ENCODE measurements around the gene POLL.
"Not testable (repeated sequence)": the region's sequence is repeated elsewhere in the genome, so short reads cannot be mapped to it uniquely, and the experiment has no call there.

The POLL gene

GRCh38 chr10:101587725-101588653, at the start of gene POLL, which contains the start of gene DPCD:
Gene POLL (minus strand): TSS chr10:101588257. CDS start chr10:101587360, 897 bp downstream.
Gene DPCD (plus strand): TSS chr10:101588321. CDS start chr10:101588337, 16 bp downstream.
- peak within 1 kb of the TSS; percentile 91 for H3K4me3 Mint-ChIP-seq

GRCh38 chr10:101633510-101633909, 45.5 kb upstream of the POLL start:
- H3K36me3 Mint-ChIP-seq (ENCODE audit: low read depth) = peaks cover 17% of the 10 kb centered on the region
- not testable (repeated sequence) for H3K4me3 Mint-ChIP-seq, H3K4me1 Mint-ChIP-seq, DNase-seq, H3K27me3 Mint-ChIP-seq, H3K9me3 Mint-ChIP-seq, H3K27ac Mint-ChIP-seq, ATAC-seq

More at GRCh38 chr10:101587725-101588653, at the start of gene POLL, which contains the start of gene DPCD:
- no peaks in the 10 kb centered on the region for H3K27me3 Mint-ChIP-seq
- ATAC-seq = peak; percentile 98
- H3K9me3 Mint-ChIP-seq = no peaks in the 10 kb centered on the region
- peak within 1 kb of the TSS; percentile 65 for H3K27ac Mint-ChIP-seq
- H3K36me3 Mint-ChIP-seq (ENCODE audit: low read depth) = peaks cover 6% of the 10 kb centered on the region
- H3K4me1 Mint-ChIP-seq = peaks cover 19% of the 10 kb centered on the region
- peak; percentile 96 for DNase-seq

- no peak for DNase-seq
- Mint-ChIP-seq H3K9me3 (no peaks in the 10 kb centered on the region), H3K4me3 (no peak overlapping the region), H3K27me3 (no peaks in the 10 kb centered on the region), H3K4me1 (peaks cover 4% of the 10 kb centered on the region), H3K36me3 (ENCODE audit: low read depth) (peaks cover 9% of the 10 kb centered on the region), H3K27ac (peak overlapping the region; percentile 5)
- ATAC-seq = no peak
Observed at GRCh38 chr10:101631821-101632475, 43.9 kb upstream of the POLL start.

DNA sequence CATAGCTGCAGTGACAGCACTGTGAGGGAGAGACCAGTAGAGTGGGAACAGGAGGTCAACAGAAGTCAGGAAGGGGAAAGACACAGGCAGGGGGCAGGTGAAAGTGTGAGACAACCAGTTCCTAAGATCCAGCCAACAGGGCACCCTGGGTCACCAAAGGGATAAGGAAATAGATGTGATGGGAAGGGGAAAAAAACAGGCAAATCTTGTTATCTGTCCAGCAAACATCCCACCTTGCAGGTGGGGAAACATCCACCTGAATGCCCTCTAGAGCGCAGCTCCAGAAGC, 42.5 kb upstream of the POLL start:
- H3K9me3 Mint-ChIP-seq = no peaks in the 10 kb centered on the region
- H3K4me1 Mint-ChIP-seq = peaks cover 2% of the 10 kb centered on the region
- H3K4me3 Mint-ChIP-seq = no peak overlapping the region
- H3K27ac Mint-ChIP-seq = no peak overlapping the region
- H3K27me3 Mint-ChIP-seq = no peaks in the 10 kb centered on the region
- no peak for DNase-seq
- ATAC-seq = no peak
- peaks cover 7% of the 10 kb centered on the region for H3K36me3 Mint-ChIP-seq (ENCODE audit: low read depth)

GRCh38 chr10:101629837-101630632, 42.0 kb upstream of the POLL start:
- Mint-ChIP-seq H3K9me3 (no peaks in the 10 kb centered on the region), H3K27me3 (no peaks in the 10 kb centered on the region), H3K4me3 (no peak overlapping the region), H3K27ac (no peak overlapping the region), H3K36me3 (ENCODE audit: low read depth) (peaks cover 7% of the 10 kb centered on the region), H3K4me1 (no peaks in the 10 kb centered on the region)
- DNase-seq = no peak
- ATAC-seq = no peak

DNA sequence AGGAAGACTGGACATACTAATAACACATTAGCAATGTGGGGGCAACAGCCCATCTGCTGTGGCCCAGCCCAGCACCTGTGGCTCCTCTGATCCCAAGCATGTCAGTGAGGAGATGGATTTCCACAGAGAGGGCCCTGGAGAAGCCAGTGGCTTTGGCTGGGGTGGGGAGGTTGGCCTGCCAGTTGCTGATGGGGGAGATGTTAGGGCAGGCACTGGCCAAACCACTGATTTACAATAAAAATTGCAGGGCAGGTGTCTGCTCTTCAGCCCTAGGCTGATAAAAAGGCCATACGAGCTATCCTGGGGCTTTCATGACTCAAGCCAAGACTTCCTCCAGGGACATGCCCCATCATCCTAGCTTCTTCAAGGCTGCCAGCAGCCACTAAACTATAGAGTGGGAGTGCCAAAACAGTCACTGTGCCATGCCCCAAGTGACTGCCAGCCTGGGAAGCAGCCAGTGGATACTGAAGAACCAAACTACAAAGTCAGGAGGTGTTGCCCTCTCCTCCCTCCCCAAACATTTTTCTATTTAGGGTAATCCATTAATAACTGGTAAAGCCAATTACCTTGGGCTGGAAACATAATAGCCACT, 37.9 kb upstream of the POLL start:
- Mint-ChIP-seq H3K27me3 (no peaks in the 10 kb centered on the region), H3K4me1 (no peaks in the 10 kb centered on the region), H3K4me3 (no peak overlapping the region), H3K9me3 (no peaks in the 10 kb centered on the region), H3K36me3 (ENCODE audit: low read depth) (peaks cover 25% of the 10 kb centered on the region), H3K27ac (no peak overlapping the region)
- ATAC-seq (no peak), DNase-seq (no peak)

DNA sequence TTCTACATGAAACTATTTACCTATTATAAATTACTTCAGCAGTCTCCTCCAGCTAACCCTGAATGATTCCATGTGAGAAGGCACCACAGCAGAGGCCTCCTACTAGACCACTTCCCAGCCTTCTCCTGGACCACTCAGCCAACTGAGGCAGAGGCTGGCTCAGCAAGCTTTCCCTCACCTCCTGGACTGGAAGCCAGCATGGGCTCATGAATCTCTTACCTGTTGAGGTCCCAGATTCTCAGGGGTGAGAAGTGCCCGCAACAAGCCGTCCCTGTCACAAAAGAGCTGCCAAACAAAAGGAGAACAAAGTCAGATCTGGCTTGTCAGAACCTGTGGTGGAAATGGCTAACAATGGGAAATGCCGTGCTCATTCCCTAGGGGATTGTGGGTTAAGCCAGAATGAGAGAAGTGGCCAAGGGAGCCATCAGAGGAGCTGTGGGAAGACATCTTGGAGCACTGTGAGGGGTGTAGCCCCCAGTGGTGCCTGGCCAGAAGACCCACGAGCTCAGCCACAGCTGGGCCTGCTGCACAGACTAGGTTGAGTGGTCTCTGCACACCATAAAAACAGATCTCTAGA, 36.6 kb upstream of the POLL start:
- ATAC-seq (no peak), DNase-seq (no peak)
- Mint-ChIP-seq H3K4me1 (no peaks in the 10 kb centered on the region), H3K4me3 (no peak overlapping the region), H3K36me3 (ENCODE audit: low read depth) (peaks cover 26% of the 10 kb centered on the region), H3K27me3 (no peaks in the 10 kb centered on the region), H3K9me3 (no peaks in the 10 kb centered on the region), H3K27ac (no peak overlapping the region)

GRCh38 chr10:101623528-101623927, 35.5 kb upstream of the POLL start:
- Mint-ChIP-seq H3K36me3 (ENCODE audit: low read depth) (peaks cover 26% of the 10 kb centered on the region), H3K27me3 (no peaks in the 10 kb centered on the region), H3K27ac (no peak overlapping the region), H3K4me3 (no peak overlapping the region), H3K9me3 (no peaks in the 10 kb centered on the region), H3K4me1 (no peaks in the 10 kb centered on the region)
- ATAC-seq = no peak
- no peak for DNase-seq

DNA sequence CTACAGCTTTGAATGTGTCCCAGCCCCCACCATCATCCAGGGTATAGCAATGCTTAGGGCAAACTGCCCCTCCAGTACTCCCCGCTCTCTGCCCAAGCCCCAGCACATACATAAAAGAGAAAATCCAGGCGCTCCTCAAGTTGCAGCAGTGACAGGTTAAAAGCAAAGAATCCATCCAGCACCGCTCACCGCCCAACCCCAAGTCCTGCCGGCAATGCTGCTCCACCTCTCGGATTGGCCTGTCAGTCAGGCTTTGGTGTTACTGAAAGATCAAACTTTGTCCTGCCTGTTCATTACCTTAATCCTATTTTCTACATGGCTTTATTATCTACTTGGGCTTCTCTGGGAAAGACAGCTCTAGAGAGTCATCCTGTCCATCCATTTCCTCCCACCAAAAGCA, 31.9 kb upstream of the POLL start:
- DNase-seq = no peak
- Mint-ChIP-seq H3K4me1 (peaks cover 3% of the 10 kb centered on the region), H3K4me3 (no peak overlapping the region), H3K9me3 (no peaks in the 10 kb centered on the region), H3K27ac (no peak overlapping the region), H3K36me3 (ENCODE audit: low read depth) (peaks cover 26% of the 10 kb centered on the region), H3K27me3 (no peaks in the 10 kb centered on the region)
- no peak for ATAC-seq

DNA sequence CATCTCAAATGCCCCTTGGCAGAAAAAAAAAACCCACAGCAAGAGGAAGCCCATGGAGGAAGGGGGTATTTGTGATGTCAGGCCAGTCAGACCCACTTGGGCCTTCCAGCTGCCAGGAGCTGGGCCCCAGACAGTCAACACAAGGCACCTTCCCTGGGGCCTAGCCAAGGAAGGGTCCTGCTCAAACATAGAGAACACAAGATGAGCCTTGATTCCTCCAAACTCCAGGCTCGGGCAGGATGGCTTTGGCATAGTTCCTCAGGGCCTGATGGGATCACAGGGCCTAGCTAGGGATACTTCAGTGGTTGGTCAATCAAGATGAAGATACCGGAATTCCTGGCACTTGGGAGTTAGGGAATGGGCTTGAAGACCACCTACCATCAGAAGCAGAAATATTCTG, 30.8 kb upstream of the POLL start:
- Mint-ChIP-seq H3K4me1 (peaks cover 3% of the 10 kb centered on the region), H3K27ac (no peak overlapping the region), H3K36me3 (ENCODE audit: low read depth) (peaks cover 18% of the 10 kb centered on the region), H3K4me3 (no peak overlapping the region), H3K27me3 (no peaks in the 10 kb centered on the region), H3K9me3 (no peaks in the 10 kb centered on the region)
- DNase-seq (no peak), ATAC-seq (no peak)

GRCh38 chr10:101617824-101618568, 29.9 kb upstream of the POLL start:
- peaks cover 3% of the 10 kb centered on the region for H3K4me1 Mint-ChIP-seq
- H3K36me3 Mint-ChIP-seq (ENCODE audit: low read depth) = peaks cover 12% of the 10 kb centered on the region
- no peak for ATAC-seq
- DNase-seq = no peak
- no peak overlapping the region for H3K4me3 Mint-ChIP-seq
- no peaks in the 10 kb centered on the region for H3K27me3 Mint-ChIP-seq
- no peaks in the 10 kb centered on the region for H3K9me3 Mint-ChIP-seq
- peak overlapping the region; percentile 3 for H3K27ac Mint-ChIP-seq

GRCh38 chr10:101617102-101617823, 29.2 kb upstream of the POLL start:
- no peak overlapping the region for H3K27ac Mint-ChIP-seq
- no peak for DNase-seq

More at GRCh38 chr10:101617102-101617823, 29.2 kb upstream of the POLL start:
- Mint-ChIP-seq H3K36me3 (ENCODE audit: low read depth) (peaks cover 10% of the 10 kb centered on the region), H3K9me3 (no peaks in the 10 kb centered on the region), H3K4me3 (no peak overlapping the region), H3K4me1 (peaks cover 3% of the 10 kb centered on the region), H3K27me3 (no peaks in the 10 kb centered on the region)
- no peak for ATAC-seq
